GM19395 (cell line): Measurements from ENCODE around the gene RBFOX1.

Experiments used
- ATAC-seq: cut with Tn5 transposase; IDR thresholded peaks from one replicate; pipeline ENCODE4 v1.9.1; 2021; ENCODE audit warnings: mild to moderate bottlenecking, moderate library complexity; ENCODE audit not compliant: unreplicated experiment

Gene RBFOX1

DNA sequence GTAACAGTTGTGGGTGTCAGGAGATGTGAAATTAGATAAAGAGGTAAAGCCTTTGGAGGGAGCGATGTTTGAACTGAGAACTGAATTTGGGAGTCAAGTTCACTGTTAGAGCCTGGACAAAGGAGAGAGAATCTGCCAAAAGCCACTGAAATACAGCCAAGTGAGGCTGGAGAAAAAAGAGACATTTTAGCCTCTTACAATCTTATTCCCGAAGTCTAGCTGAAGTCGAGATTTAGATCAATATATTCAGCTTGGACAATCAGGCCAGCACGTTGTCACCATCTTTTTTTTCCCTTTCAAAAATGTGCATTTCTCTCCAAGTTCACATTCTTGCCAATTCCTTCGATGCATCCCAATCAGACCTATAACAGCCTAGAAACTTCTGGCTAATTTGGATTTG lies 312.2 kb downstream of the RBFOX1 start:
- ATAC-seq, result no peak

DNA sequence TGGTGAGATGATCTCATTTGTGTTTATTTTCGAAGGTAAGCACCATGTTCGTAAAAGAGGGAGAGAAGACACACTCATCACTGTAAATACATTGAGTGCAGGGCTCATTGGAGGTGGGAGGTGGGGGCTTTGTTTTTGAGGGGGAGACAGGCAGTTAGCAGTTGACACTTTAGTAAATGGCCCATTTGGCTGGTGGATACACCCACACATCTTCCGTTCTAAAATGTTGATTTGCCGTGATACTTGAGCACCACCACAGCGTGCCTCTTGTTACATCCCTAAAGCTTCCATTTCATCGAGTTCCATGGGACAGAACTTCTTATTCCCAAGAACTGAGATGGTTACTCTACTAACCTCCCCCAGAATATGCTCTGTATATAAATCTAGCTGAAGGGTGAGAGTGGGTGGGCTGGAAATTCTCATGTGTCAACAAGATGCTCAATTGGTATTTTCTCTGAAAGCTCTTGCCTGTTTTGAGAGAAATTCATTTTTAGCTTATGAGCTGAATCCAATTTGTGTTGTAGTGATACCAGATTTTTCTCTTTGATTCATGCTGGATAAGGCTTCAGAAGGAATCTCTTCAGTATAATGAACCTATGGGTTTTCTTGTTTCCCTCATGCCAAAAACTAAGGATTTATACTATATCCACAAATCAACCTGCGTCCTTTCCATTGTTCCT lies 314.3 kb downstream of the RBFOX1 start:
- no peak for ATAC-seq

DNA sequence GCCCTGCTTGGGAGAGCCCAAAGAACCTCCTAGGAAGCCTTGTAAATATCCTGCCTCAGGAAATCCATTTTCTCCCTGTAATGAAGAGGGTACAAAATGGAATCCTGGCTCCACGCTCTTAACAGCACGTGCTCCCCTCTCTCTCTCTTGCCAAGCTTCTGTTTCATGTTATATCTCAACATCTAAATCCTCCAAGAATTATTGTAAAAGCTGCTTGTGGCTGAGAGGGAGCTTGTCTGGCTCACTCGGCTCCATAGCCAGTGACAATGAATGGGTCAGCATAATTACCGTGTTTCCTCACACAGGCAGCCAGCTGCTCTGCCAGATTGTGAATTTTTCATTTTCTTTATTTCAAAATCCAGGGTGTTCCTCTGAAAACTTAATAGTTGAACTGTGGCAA lies 317.8 kb downstream of the RBFOX1 start:
- no peak for ATAC-seq

DNA sequence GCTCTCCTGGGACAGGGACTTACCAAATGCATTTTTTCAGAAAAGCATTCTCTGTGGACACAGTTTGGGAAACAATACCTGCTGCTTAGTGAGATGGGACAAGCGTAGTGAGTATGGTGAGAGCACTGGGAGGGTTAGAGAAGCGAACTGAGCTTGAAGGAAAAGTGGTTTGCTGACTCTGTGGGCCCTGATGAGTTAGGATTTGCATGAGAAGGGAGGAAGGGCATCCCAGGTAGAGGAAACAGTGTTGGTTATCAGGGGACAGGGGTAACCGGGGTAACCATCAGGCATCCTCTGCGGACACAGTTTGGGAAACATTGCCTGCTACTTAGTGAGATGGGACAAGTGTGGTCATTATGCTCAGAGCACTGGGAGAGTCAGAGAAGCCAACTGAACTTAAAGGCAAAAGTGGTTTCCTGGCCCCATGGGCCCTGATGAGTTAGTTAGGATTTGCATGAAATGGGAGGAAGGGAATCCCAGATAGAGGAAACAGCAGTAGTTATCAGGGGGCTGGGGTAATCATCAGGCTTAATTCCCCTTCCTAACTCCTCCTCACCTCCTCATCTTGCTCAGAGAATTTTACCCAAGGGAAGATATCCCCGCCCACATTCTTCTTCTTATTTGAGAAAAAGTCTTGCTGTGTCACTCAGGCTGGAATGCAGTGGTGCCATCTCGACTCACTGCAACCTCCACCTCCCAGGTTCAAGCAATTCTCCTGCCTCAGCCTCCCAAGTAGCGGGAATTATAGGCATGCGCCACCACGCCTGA lies 319.3 kb downstream of the RBFOX1 start:
- no peak for ATAC-seq

DNA sequence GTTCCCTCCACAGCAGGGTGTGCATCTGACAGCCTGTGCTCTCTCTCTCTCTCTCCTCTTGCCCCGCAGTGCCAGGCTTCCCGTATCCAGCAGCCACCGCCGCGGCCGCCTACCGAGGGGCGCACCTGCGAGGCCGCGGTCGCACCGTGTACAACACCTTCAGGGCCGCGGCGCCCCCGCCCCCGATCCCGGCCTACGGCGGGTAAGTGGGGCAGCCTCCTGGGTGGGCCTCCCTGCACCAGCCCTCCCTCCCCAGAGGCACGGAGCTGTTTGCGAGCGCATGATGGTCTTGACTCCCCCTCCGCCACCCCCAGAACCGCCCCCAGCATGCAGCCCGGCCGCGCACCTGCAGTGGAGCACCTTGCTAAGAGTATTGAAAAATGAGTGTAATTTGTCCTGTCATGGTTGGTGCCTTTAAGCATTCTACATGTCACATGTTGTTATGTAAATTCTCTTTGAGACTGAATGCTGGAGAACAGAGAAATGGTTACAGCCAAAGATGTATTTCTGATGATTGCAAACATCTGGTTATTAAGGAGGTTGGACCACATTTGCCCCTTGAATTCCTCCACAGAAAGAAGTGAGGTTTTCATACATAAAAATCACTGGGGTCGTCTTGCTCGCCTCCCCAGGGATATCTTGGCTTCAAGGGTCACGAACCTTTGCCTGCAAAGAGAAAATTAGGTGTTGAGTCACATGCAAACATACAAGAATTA lies 321.3 kb downstream of the RBFOX1 start:
- no peak for ATAC-seq

DNA sequence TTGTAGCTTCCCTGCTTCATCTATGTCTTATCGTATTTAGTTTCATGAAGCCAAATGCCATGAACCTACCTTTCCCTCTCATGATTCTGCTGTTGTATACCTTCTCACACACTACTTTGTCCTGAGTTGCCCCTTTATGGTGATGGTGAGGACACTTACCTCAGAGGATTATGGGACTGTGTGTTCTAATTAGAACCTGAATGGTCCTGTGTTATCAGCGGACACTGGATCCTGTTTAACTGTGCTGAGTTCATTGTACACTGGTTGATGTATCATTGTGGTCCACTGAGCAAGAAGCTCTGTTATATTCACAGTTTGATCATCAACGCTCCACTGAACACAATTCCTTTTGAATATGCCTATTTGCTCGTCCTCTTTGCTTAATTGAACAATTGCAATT lies 343.0 kb downstream of the RBFOX1 start:
- ATAC-seq, result no peak

DNA sequence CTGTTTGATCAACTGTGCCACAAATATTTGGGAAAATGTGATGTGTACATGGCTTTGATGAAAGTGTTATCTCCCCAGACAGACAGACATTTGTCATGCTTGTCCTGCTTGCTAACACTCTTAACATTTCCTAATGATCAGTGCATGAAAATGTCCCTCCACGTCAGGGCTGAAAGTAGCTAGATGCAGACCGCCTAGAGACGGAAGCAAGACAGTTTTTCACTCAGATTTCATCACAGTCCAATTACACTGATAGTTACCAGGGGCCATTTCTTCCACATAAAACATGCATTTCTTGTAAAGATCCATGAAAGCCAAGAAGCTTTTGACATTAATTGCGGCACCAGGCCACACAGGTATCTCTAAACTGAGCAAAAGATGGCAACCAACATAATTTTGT lies 347.7 kb downstream of the RBFOX1 start:
- no peak for ATAC-seq

DNA sequence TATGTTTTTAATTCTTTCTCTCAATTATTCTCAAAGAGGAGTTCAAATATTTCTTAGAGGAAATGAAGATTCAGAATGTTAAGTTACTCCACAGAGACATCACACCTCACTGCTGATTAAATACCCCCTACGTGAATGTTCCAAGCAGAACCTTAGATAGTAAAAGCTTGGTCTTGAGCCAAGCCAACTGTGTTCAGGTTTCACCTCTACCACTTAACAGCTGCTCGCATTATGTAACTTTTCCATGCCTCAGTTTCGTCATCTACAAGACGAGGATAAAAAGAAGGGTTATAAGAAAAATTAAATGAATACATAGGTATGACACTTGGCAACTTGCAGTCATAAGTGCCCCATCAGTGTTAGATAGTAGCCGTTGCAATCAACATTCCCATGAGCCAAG lies 356.2 kb downstream of the RBFOX1 start:
- ATAC-seq, result no peak

DNA sequence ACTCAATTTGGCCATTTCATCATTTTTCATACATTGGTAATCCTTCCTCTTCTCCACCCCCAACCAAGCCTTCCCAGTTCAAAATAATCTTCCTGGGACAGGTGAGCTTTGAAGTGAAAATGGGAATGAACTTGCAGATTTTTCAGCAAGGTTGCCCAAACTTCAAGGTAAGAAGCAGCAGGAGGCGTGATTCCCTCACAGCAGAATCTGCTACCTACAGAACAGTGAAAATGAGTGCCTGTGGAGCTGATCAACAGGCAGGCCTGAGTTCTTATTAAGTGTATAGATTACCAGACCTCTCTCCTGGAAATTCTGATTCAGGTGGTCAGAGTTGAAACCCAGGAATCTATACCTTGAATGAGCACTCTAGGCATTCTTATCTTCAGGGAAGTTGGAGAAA lies 356.6 kb downstream of the RBFOX1 start:
- ATAC-seq, result no peak

DNA sequence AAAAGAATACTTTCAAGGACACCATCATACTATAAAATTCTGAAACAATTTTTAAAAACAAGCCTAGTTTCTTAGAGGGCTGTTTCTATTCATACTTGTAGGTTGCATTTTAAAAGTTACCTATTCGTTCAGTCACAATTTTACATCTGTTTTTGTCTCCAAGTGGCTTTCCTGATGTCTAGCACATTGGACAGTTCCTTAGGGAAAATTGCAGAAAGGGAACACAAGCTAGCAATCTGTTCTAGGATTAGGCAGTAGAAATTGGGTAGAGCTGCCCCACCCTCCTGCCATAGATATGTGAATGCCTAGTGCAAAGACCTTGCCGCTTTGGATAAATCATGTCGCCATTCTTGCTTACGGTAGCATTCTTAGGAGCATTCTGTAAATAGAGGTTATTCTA lies 358.9 kb downstream of the RBFOX1 start:
- ATAC-seq, result no peak

DNA sequence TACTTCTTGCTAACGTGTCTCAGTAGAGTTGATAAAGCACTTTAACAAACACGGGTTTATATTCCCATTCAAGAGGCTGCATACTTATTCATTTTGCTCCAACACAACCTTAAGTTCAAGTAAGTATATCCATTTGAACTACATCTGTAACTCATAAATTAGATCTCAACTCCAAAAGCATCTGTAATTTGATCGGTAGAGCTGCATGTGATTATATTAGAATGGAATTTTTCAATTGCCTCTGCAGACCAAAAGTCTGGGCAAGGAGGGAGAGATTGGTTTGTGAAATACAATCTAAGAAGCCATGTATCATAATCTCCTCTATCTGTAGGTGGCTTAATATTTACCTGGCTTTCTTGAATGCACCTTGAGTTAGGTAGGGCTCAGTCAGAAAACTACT lies 371.0 kb downstream of the RBFOX1 start:
- ATAC-seq, result no peak

DNA sequence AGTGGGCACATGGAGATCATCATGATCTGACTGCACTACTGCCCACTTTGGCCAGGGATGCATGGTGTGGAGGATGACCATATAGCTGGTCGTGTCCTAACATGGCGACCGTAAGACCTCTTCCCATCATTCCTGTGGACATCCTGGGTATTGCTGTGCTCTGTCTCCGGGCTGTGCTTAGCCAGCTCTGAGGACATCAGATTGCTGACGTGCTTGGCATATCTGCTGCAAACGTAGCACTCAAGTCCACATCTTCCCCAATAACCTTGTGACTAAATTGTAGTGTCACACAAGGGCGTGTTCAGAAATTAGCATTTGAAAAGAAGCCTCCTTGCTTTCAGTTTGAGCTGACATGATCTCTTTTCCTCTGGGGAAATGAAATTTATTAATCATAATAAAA lies 373.2 kb downstream of the RBFOX1 start:
- no peak for ATAC-seq

DNA sequence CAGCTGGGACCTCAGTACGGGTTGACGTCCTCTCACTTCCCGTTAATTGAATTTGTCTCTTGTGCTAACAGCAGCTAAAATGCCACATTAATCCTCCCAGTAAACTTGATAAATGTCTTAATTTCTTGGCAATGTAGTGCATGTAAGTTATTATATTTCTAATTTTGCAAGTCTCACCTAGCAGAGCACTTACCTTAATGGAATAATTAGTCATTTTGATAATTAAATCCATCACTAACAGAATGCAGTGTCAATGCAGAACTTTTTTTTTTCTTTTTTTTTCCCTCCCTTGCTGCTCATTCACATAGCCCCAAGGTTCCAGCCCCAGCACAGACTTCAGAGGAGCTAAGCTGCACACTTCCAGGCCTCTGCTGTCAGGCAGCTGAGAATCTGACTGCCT lies 376.5 kb downstream of the RBFOX1 start:
- ATAC-seq, result no peak

DNA sequence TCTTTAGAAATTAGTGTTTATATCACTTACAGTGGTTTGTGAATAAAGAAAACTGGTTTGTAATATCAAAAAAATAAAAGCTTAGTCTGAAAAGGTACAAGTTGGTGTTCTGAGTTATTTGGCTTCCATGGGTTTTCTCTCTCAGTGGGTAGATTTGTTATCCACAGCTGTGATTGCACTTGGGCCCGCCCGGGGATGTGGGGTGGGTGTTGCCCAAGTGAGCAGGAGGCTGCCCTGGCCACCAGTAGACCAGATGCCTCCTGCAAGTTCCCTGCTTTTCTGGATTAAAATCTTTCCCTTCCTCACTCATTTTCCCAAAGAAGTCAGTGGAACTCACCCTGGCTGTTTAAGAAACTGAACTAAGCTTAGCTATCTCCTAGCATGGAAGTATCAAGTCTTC lies 380.6 kb downstream of the RBFOX1 start:
- ATAC-seq, result no peak

DNA sequence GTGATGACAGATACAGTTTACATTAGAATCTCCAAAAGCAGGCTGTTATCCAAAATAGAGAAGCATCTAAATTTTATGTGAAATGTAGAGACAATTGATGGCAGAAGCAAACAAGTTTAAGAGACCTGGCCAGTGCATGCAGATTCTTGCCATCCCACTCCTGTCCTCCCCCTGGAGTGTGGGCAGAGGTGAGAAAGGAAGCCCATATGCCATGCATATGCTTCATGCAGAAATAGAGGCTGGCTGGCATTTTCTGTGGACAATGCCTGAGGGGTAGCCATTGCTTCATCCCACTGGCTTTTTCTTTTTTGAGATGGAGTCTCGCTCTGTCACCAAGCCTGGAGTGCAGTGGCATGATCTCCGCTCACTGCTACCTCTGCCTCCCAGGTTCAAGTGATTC lies 382.1 kb downstream of the RBFOX1 start:
- no peak for ATAC-seq

DNA sequence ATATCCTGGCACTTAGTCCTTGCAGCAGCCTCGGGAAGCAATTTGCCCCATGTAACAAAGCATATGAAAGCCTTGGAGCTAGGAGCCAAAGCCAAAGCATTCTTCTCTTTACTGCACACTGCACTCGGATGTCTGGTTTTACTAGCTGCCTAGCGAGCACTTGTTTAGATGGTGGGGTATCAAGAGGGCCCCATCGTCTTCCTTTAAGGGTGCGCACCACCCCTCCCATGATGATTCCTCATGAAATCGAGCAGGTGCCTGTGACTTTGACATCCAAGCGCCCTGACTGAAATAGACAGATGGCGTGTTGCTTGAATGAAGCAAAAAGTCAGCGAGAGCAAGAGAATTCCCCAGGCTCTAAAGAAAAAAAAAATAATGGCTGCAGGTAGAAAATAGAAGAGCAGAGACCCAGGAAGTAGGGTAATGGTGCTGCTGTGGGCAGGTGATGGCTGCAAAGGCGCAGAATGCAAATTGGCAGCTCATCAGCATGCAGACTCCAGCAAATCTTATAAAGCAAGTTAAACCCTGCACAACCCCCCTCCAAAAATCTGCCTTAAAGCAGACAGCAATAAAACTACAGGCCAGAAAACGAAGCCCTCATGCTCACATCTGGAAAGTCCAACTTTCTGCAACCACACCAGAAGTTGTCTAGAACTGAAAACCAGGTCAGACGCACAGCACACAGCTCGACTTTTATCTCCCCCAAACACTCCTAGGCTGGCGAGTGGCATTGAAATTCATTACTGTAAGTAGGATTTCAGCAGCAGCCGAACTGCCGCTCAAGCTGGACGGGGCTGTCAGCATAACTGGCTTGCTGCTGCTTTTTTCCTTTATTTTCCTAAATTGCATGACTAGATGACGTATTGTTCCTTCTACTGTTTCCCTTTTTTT lies 384.3 kb downstream of the RBFOX1 start:
- no peak for ATAC-seq

DNA sequence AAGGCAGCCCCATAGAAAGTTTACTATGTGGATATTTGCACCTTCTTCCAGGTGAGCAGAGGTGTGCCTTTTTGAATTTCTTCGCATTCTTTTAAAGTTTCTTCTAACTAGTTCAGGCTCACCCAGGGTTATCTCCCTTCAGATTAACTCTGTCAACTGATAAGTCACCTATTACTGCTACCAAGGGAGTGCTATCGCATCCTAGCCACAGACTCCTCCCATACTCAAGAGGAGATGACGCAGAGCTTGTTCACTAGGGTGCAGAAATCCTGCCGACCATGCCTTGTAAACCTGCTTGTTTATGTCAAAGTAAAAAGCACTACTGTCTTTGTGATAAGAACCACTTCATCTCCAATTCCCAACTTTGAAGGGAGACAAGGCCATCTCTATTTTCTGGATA lies 390.1 kb downstream of the RBFOX1 start:
- ATAC-seq, result no peak

DNA sequence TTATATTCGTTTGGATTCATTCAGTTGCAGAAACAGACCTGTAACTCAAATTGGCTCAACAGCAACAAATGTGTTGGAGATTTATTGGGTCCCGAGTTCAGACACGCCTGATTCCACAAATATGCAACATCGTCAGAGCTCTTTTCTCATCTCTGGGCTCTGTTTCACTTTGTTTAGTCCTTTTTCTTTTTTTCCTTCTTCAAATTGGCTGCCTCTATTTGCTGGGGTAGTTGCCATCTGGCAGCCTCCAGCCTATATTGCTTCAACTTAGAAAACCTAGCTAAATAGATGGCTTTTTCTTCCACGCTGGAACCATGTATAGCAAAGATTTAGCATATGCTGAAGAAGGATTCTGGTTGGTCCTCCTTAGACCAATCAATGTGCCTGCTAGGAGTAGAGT lies 398.5 kb downstream of the RBFOX1 start:
- no peak for ATAC-seq

DNA sequence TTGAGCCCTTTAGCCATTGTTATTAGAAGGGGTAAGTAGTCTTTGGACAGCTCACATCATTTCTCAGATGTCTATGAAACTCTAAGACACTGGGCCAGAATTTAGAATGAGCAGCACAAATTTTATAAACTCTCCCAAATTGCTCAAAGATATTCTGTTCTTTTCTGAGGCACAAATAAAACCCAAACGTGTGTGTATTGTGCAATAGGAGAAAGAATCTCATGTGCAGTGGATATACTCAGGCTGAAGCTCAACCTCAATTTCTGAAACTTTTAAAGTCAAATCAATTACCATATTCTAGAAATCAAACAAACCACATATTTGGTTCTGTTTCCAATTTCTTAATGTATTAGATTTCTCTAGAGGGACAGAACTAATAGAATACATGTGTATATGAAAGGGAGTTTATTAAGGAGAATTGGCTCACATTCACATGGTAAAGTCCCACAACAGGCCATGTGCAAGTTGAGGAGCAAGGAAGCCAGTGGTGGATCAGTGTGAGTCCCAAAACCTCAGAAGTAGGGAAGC lies 403.6 kb downstream of the RBFOX1 start:
- ATAC-seq, result no peak

DNA sequence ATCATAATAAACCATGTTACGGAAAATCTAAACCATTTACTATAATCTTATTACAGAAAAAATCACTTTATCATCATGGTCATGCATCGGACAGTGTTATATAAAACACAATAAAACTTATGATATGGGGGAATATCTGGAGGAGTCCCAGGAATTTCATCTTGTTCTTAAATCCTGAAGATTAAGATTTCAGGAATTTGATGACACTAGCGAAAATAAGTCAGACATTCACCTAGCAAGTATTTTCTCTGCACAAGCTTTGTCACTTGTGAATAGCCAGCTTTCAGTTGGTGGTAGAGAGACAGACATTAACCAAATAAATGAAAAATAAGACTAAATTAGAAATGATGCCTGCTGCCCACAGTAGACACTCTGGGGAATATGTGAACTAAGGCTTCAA lies 410.0 kb downstream of the RBFOX1 start:
- no peak for ATAC-seq
